Activated CD8-positive, alpha-beta memory T cell treated with anti-CD3 and anti-CD28 coated beads, Interleukin-2, amount 50 U/mL, for 4 hours (primary cell): ENCODE data around the gene CRB1.
"Not testable (repeated sequence)": the region's sequence is repeated elsewhere in the genome, so short reads cannot be mapped to it uniquely, and the experiment has no call there.

Experiments
- DNase-seq: peaks from one replicate; pipeline ENCODE4 v3.0.0-alpha.2; 2020

CRB1 gene

GRCh38 chr1:197466813-197467212, 198.8 kb downstream of the CRB1 start:
- no peak for DNase-seq

GRCh38 chr1:197467881-197468280, 199.8 kb downstream of the CRB1 start:
- no peak for DNase-seq

- DNase-seq, result no peak
Measured at GRCh38 chr1:197468543-197469175, 200.6 kb downstream of the CRB1 start.

- no peak for DNase-seq
Measured at GRCh38 chr1:197469620-197470210, 201.7 kb downstream of the CRB1 start.

GRCh38 chr1:197470330-197470729, 202.3 kb downstream of the CRB1 start:
- no peak for DNase-seq

- DNase-seq, result no peak
Measured at GRCh38 chr1:197471248-197471985, 203.4 kb downstream of the CRB1 start.

GRCh38 chr1:197472141-197472540, 204.1 kb downstream of the CRB1 start:
- no peak for DNase-seq

- no peak for DNase-seq
Measured at GRCh38 chr1:197480446-197480845, 212.4 kb downstream of the CRB1 start.

- DNase-seq, result no peak
Measured at GRCh38 chr1:197481101-197481500, 213.0 kb downstream of the CRB1 start.

GRCh38 chr1:197485790-197486189, 217.7 kb downstream of the CRB1 start:
- DNase-seq, result no peak

GRCh38 chr1:197486946-197487345, 218.9 kb downstream of the CRB1 start:
- no peak for DNase-seq

GRCh38 chr1:197491505-197491904, 223.5 kb downstream of the CRB1 start:
- DNase-seq, result not testable (repeated sequence)

GRCh38 chr1:197496722-197497121, 228.7 kb downstream of the CRB1 start:
- no peak for DNase-seq

- no peak for DNase-seq
Measured at GRCh38 chr1:197510691-197511378, 242.8 kb downstream of the CRB1 start.

GRCh38 chr1:197515421-197515820, 247.4 kb downstream of the CRB1 start:
- DNase-seq, result no peak

GRCh38 chr1:197519741-197520334, 251.8 kb downstream of the CRB1 start:
- DNase-seq, result no peak

- no peak for DNase-seq
Measured at GRCh38 chr1:197521118-197521739, 253.2 kb downstream of the CRB1 start.

GRCh38 chr1:197526736-197527371, 258.8 kb downstream of the CRB1 start:
- no peak for DNase-seq
